ENCODE measurements around the gene KAT6B. TPM values are rescaled to one million over a fixed set of nuclear protein-coding genes. Genes with fewer than 3 reads are reported as not detected.

KAT6B gene
- total and polyA plus RNA-seq, 4 donors, result 5.0 to 161 (median 21.0) TPM

DNA sequence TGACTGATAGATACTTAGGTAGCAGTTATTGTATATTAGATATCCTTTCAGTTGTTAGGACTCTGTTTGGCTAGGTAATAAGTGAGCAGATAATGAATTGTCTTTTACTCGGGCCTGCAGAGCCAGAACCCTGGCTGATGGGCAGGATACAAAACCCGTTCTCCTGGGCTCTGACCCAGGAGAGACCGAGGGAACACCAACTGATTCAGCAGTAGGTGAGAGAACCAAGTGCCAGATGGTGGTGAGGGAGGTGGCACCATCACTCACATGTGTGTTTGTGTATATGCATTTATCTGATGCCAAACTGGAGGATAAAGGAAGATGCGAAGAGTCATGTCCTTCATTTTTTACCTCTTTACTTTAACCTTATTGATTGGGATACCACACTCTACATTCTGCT is 169.4 kb downstream of the KAT6B start:
- no peak overlapping the region for H3K27ac ChIP-seq (ENCODE audit: low read depth in 1 of 2, low read length in 1 of 2)
- 90 to 91% methylated on average over 4 of the region's 4 CpGs for WGBS, 2 donors
- H3K4me1 ChIP-seq (ENCODE audit: control insufficient read depth in 5 of 5, insufficient read depth in 5 of 5, low read length in 5 of 5), result peaks cover 0 to 4% (median 0%) of the 10 kb centered on the region in 5 donors
- ATAC-seq (ENCODE audit: insufficient read depth, low FRiP score) (no peak), DNase-seq (no peak)
- H3K36me3 ChIP-seq (ENCODE audit: control insufficient read depth in 4 of 4, insufficient read depth in 4 of 4, low read length in 4 of 4), result peaks cover 6 to 21% (median 16%) of the 10 kb centered on the region in 4 donors
- H3K9me3 ChIP-seq (ENCODE audit: control insufficient read depth in 4 of 4, insufficient read depth in 3 of 4, low read length in 3 of 4), result no peaks in the 10 kb centered on the region
- no peak overlapping the region for H3K4me3 ChIP-seq
- no peaks in the 10 kb centered on the region for H3K27me3 ChIP-seq (ENCODE audit: control insufficient read depth in 3 of 3, insufficient read depth in 3 of 3, low read length in 2 of 3)
- no peak for TF ChIP-seq CTCF (IDR thresholded peaks at IDR 0.05; ENCODE audit: control extremely low read depth, extremely low read depth)
- no peak overlapping the region for H3K9ac ChIP-seq (ENCODE audit: insufficient read depth in 1 of 2, low read length in 2 of 2)

GRCh38 chr10:74997163-74997562 is 170.8 kb downstream of the KAT6B start:
- Histone ChIP-seq H3K27me3 (ENCODE audit: control insufficient read depth in 3 of 3, insufficient read depth in 3 of 3, low read length in 2 of 3) (no peaks in the 10 kb centered on the region), H3K4me1 (ENCODE audit: control insufficient read depth in 5 of 5, insufficient read depth in 5 of 5, low read length in 5 of 5) (peaks cover 0 to 4% (median 0%) of the 10 kb centered on the region in 5 donors), H3K4me3 (no peak overlapping the region), H3K9me3 (ENCODE audit: control insufficient read depth in 4 of 4, insufficient read depth in 3 of 4, low read length in 3 of 4) (no peaks in the 10 kb centered on the region), H3K36me3 (ENCODE audit: control insufficient read depth in 4 of 4, insufficient read depth in 4 of 4, low read length in 4 of 4) (peaks cover 9 to 25% (median 17%) of the 10 kb centered on the region in 4 donors), H3K27ac (ENCODE audit: low read depth in 1 of 2, low read length in 1 of 2) (no peak overlapping the region), H3K9ac (ENCODE audit: insufficient read depth in 1 of 2, low read length in 2 of 2) (no peak overlapping the region)
- ATAC-seq (ENCODE audit: insufficient read depth, low FRiP score) (no peak), DNase-seq (no peak)
- no peak for TF ChIP-seq CTCF (IDR thresholded peaks at IDR 0.05; ENCODE audit: control extremely low read depth, extremely low read depth)
- WGBS, 2 donors, result 81 to 83% methylated on average over 4 of the region's 4 CpGs

GRCh38 chr10:75000748-75001321 is 174.4 kb downstream of the KAT6B start:
- H3K9me3 ChIP-seq (ENCODE audit: control insufficient read depth in 4 of 4, insufficient read depth in 3 of 4, low read length in 3 of 4), result no peaks in the 10 kb centered on the region
- WGBS, 2 donors, result 62 to 74% methylated on average over 10 of the region's 10 CpGs
- ATAC-seq (ENCODE audit: insufficient read depth, low FRiP score) (no peak), DNase-seq (no peak)
- H3K36me3 ChIP-seq (ENCODE audit: control insufficient read depth in 4 of 4, insufficient read depth in 4 of 4, low read length in 4 of 4), result peaks cover 6 to 13% (median 10%) of the 10 kb centered on the region in 4 donors
- no peak overlapping the region for H3K4me3 ChIP-seq
- no peaks in the 10 kb centered on the region for H3K27me3 ChIP-seq (ENCODE audit: control insufficient read depth in 3 of 3, insufficient read depth in 3 of 3, low read length in 2 of 3)
- H3K27ac ChIP-seq (ENCODE audit: low read depth in 1 of 2, low read length in 1 of 2), result no peak overlapping the region
- no peaks in the 10 kb centered on the region for H3K4me1 ChIP-seq (ENCODE audit: control insufficient read depth in 5 of 5, insufficient read depth in 5 of 5, low read length in 5 of 5)
- TF ChIP-seq CTCF (IDR thresholded peaks at IDR 0.05; ENCODE audit: control extremely low read depth, extremely low read depth), result no peak
- no peak overlapping the region for H3K9ac ChIP-seq (ENCODE audit: insufficient read depth in 1 of 2, low read length in 2 of 2)

All from lung (tissue), 12 donors.